ENCODE results near the gene MNAT1. TPM values are rescaled to one million over a fixed set of nuclear protein-coding genes. Genes with fewer than 3 reads are reported as not detected.
A peak's percentile ranks its signal among the peaks of the same experiment; 100 is the strongest.

The MNAT1 gene
- total and polyA plus RNA-seq, 2 experiments from 2014 or later, result 34.4 to 60.9 TPM

- Histone ChIP-seq H3K9me2 (replicated peaks; ENCODE audit: insufficient read depth) (no peaks in the 10 kb centered on the region), H3K9me3 (ENCODE audit: low read depth) (no peaks in the 10 kb centered on the region), H3K79me2 (peaks cover 4% of the 10 kb centered on the region), H2AFZ (no peak overlapping the region), H3K27me3 (no peaks in the 10 kb centered on the region), H3K4me1 (ENCODE audit: insufficient read depth) (no peaks in the 10 kb centered on the region), H3K27ac (no peak overlapping the region), H3K4me2 (no peak overlapping the region), H3K4me3 (no peak overlapping the region), H3K36me3 (replicated peaks; ENCODE audit: insufficient read depth, low read depth) (no peaks in the 10 kb centered on the region), H4K20me1 (ENCODE audit: insufficient read depth, poor library complexity, severe bottlenecking) (no peaks in the 10 kb centered on the region)
- no peak for DNase-seq (ENCODE audit: low spot score)
- TF ChIP-seq, protein P1, sequence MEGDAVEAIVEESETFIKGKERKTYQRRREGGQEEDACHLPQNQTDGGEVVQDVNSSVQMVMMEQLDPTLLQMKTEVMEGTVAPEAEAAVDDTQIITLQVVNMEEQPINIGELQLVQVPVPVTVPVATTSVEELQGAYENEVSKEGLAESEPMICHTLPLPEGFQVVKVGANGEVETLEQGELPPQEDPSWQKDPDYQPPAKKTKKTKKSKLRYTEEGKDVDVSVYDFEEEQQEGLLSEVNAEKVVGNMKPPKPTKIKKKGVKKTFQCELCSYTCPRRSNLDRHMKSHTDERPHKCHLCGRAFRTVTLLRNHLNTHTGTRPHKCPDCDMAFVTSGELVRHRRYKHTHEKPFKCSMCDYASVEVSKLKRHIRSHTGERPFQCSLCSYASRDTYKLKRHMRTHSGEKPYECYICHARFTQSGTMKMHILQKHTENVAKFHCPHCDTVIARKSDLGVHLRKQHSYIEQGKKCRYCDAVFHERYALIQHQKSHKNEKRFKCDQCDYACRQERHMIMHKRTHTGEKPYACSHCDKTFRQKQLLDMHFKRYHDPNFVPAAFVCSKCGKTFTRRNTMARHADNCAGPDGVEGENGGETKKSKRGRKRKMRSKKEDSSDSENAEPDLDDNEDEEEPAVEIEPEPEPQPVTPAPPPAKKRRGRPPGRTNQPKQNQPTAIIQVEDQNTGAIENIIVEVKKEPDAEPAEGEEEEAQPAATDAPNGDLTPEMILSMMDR (IDR thresholded peaks at IDR 0.05; ENCODE audit: poor library complexity), result no peak
- TF ChIP-seq EZH2phosphoT487 (IDR thresholded peaks at IDR 0.05; ENCODE audit: low read depth, severe bottlenecking, unreplicated experiment) (no peak), EZH2 (IDR thresholded peaks at IDR 0.05; ENCODE audit: borderline replicate concordance) (no peak)
These were observed 24.1 kb upstream of the MNAT1 start for GRCh38 chr14:60710494-60710893.

- no peaks in the 10 kb centered on the region for H3K9me3 ChIP-seq (ENCODE audit: low read depth)
- DNase-seq (ENCODE audit: low spot score), result no peak
- no peak overlapping the region for H3K4me3 ChIP-seq
- WGBS (ENCODE audit: low lambda C conversion rate, missing lambda C conversion rate), result 90% methylated on average over 6 of the region's 6 CpGs
- H3K79me2 ChIP-seq, result peaks cover 14% of the 10 kb centered on the region
- no peak overlapping the region for H3K27ac ChIP-seq
- TF ChIP-seq EZH2 (IDR thresholded peaks at IDR 0.05; ENCODE audit: borderline replicate concordance) (no peak), EZH2phosphoT487 (IDR thresholded peaks at IDR 0.05; ENCODE audit: low read depth, severe bottlenecking, unreplicated experiment) (no peak)
- TF ChIP-seq, protein P1 (IDR thresholded peaks at IDR 0.05; ENCODE audit: poor library complexity), result no peak
- no peaks in the 10 kb centered on the region for H3K36me3 ChIP-seq (replicated peaks; ENCODE audit: insufficient read depth, low read depth)
- no peak overlapping the region for H2AFZ ChIP-seq
- H3K27me3 ChIP-seq, result no peaks in the 10 kb centered on the region
- no peaks in the 10 kb centered on the region for H3K9me2 ChIP-seq (replicated peaks; ENCODE audit: insufficient read depth)
- H3K4me1 ChIP-seq (ENCODE audit: insufficient read depth), result no peaks in the 10 kb centered on the region
- peaks cover 2% of the 10 kb centered on the region for H4K20me1 ChIP-seq (ENCODE audit: insufficient read depth, poor library complexity, severe bottlenecking)
- H3K4me2 ChIP-seq, result no peak overlapping the region
These were observed 21.0 kb upstream of the MNAT1 start for GRCh38 chr14:60713513-60713912.

DNA sequence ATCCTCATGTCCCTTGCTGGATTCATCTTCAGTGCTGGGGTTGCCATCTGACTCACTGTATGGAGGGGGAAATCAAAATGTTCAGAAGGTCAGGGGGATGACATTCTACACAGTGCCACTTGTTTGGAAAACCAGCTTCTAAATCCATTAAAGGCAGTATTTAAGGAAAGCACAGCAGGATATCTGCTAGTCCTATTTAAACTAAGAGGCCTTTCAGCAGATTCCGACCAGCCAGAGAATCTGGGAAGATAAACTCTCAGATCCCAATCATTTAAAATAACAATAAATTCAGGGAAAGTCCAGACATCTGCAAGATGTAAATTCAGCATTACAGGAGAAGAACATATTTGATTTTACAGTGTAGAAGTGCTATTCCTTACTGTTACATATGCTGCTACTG lies 14.2 kb upstream of the MNAT1 start:
- Histone ChIP-seq H3K27me3 (peaks cover 11% of the 10 kb centered on the region), H3K4me2 (peak overlapping the region; percentile 98), H4K20me1 (ENCODE audit: insufficient read depth, poor library complexity, severe bottlenecking) (peaks cover 29% of the 10 kb centered on the region), H2AFZ (no peak overlapping the region), H3K9me3 (ENCODE audit: low read depth) (no peaks in the 10 kb centered on the region), H3K4me3 (no peak overlapping the region), H3K4me1 (ENCODE audit: insufficient read depth) (peaks cover 5% of the 10 kb centered on the region), H3K9me2 (replicated peaks; ENCODE audit: insufficient read depth) (no peaks in the 10 kb centered on the region), H3K36me3 (replicated peaks; ENCODE audit: insufficient read depth, low read depth) (no peaks in the 10 kb centered on the region), H3K27ac (no peak overlapping the region), H3K79me2 (peaks cover 56% of the 10 kb centered on the region)
- 72% methylated on average over 1 of the region's 1 CpG for WGBS (ENCODE audit: low lambda C conversion rate, missing lambda C conversion rate)
- no peak for TF ChIP-seq EZH2phosphoT487 (IDR thresholded peaks at IDR 0.05; ENCODE audit: low read depth, severe bottlenecking, unreplicated experiment)
- no peak for TF ChIP-seq EZH2 (IDR thresholded peaks at IDR 0.05; ENCODE audit: borderline replicate concordance)
- TF ChIP-seq, protein P1 (IDR thresholded peaks at IDR 0.05; ENCODE audit: poor library complexity), result no peak
- no peak for DNase-seq (ENCODE audit: low spot score)

GRCh38 chr14:60720962-60721325 lies 13.6 kb upstream of the MNAT1 start:
- peaks cover 56% of the 10 kb centered on the region for H3K79me2 ChIP-seq
- H2AFZ ChIP-seq, result no peak overlapping the region
- no peaks in the 10 kb centered on the region for H3K36me3 ChIP-seq (replicated peaks; ENCODE audit: insufficient read depth, low read depth)
- peaks cover 11% of the 10 kb centered on the region for H3K27me3 ChIP-seq
- WGBS (ENCODE audit: low lambda C conversion rate, missing lambda C conversion rate), result 37% methylated on average over 4 of the region's 4 CpGs
- peak overlapping the region; percentile 98 for H3K4me2 ChIP-seq
- no peaks in the 10 kb centered on the region for H3K9me3 ChIP-seq (ENCODE audit: low read depth)
- peak overlapping the region; percentile 28 for H3K27ac ChIP-seq
- H4K20me1 ChIP-seq (ENCODE audit: insufficient read depth, poor library complexity, severe bottlenecking), result peaks cover 29% of the 10 kb centered on the region
- H3K4me1 ChIP-seq (ENCODE audit: insufficient read depth), result peaks cover 5% of the 10 kb centered on the region
- H3K9me2 ChIP-seq (replicated peaks; ENCODE audit: insufficient read depth), result no peaks in the 10 kb centered on the region
- no peak for DNase-seq (ENCODE audit: low spot score)
- H3K4me3 ChIP-seq, result peak overlapping the region; percentile 82
- TF ChIP-seq, protein P1 (IDR thresholded peaks at IDR 0.05; ENCODE audit: poor library complexity), result no peak
- TF ChIP-seq EZH2phosphoT487 (IDR thresholded peaks at IDR 0.05; ENCODE audit: low read depth, severe bottlenecking, unreplicated experiment) (no peak), EZH2 (IDR thresholded peaks at IDR 0.05; ENCODE audit: borderline replicate concordance) (no peak)

Data from hepatocyte (in vitro differentiated cells).